K562 (cell line): ENCODE results near the gene ZNF322. TPM values are rescaled to one million over a fixed set of nuclear protein-coding genes. Genes with fewer than 3 reads are reported as not detected.
A peak's percentile ranks its signal among the peaks of the same experiment; 100 is the strongest.

Source experiments
- ARNT ChIP-seq, 2 experiments: fragments of 450-650 bp; IDR thresholded peaks; 2 replicates each; pipeline ENCODE4 v1.6.1; 2016; ENCODE audit warnings: mild to moderate bottlenecking in 1 of 2
- ELF4 ChIP-seq: fragments of 450-650 bp; formaldehyde crosslinking; IDR thresholded peaks from 2 replicates; pipeline ENCODE4 v1.4.0; 2022; ENCODE audit warnings: missing genetic modification characterization
- ETV1 ChIP-seq: fragments of 450-650 bp; conservative IDR thresholded peaks from 2 replicates; pipeline ENCODE4 v1.6.1; 2016; ENCODE audit warnings: missing genetic modification characterization, control low read depth, low read depth, missing compliant biosample characterization
- HSF4 ChIP-seq: fragments of 250-450 bp; sonication (Bioruptor Pico); IDR thresholded peaks from 2 replicates; pipeline ENCODE4 v2.1.2; 2022; ENCODE audit warnings: mild to moderate bottlenecking, moderate library complexity, borderline replicate concordance
- IRF2 ChIP-seq: sonication (generic); formaldehyde crosslinking; IDR thresholded peaks from 2 replicates; pipeline ENCODE4 v1.8.1; 2022; ENCODE audit warnings: mild to moderate bottlenecking, missing genetic modification reagents
- MEIS2 ChIP-seq: fragments of 450-650 bp; IDR thresholded peaks from 2 replicates; pipeline ENCODE4 v1.6.1; 2014; ENCODE audit warnings: mild to moderate bottlenecking; ENCODE audit not compliant: partially characterized antibody
- POLR3A ChIP-seq: IDR thresholded peaks from 2 replicates; pipeline ENCODE4 v1.6.1; 2011; ENCODE audit warnings: borderline replicate concordance, mild to moderate bottlenecking, moderate library complexity; ENCODE audit not compliant: insufficient read length, insufficient read depth; ENCODE audit errors: extremely low read depth
- SAFB ChIP-seq: fragments of 200-400 bp; formaldehyde crosslinking; IDR thresholded peaks from 2 replicates; pipeline ENCODE4 v1.6.1; 2017; ENCODE audit warnings: low read depth, low read length, borderline replicate concordance
- STAT5A ChIP-seq: IDR thresholded peaks from 2 replicates; pipeline ENCODE4 v1.6.1; 2012; ENCODE audit warnings: low read length, inconsistent platforms, borderline replicate concordance
- THRAP3 ChIP-seq: fragments of 450-650 bp; IDR thresholded peaks from 2 replicates; pipeline ENCODE4 v1.6.1; 2016; ENCODE audit warnings: mild to moderate bottlenecking, inconsistent platforms, borderline replicate concordance
- ZNF436 ChIP-seq: fragments of 250-450, 450-650 bp; sonication (Bioruptor Pico); formaldehyde crosslinking; IDR thresholded peaks from 2 replicates; pipeline ENCODE4 v1.7.0; 2020; ENCODE audit warnings: mild to moderate bottlenecking
- polyA plus RNA-seq, 8 experiments: library from polyadenylated mRNA; depleted of rRNA in 4 of 8; stranded (reverse) in 5 of 8; unstranded in 3 of 8; fragments of >200 nt; fragmentation: Nextera tagmentation in 2 of 8; fragmentation: Illumina TruSeq in 1 of 8; extraction: Ambion mirVana in 2 of 8; extraction: Trizol in 1 of 8; gene quantifications; 2 replicates each; pipeline versions ENCODE4 v1.2.1 to v1.2.3, GENCODE V29; 2011 to 2014; ENCODE audit warnings: inconsistent platforms in 1 of 8, missing spikeins in 1 of 8
- total RNA-seq, 7 experiments: library from RNA; depleted of rRNA in 6 of 7; stranded (reverse); fragments of >200 nt in 6 of 7; fragmentation: Illumina TruSeq in 2 of 7; extraction: Trizol in 2 of 7; gene quantifications; 2 replicates each; pipeline versions ENCODE4 v1.2.1 to v1.2.3, GENCODE V29; 2011 to 2021; ENCODE audit warnings: low replicate concordance in 1 of 7
- TF ChIP-seq, protein P1 (sequence below): IDR thresholded peaks from 3 replicates; pipeline ENCODE4 v1.6.1; 2011; ENCODE audit warnings: borderline replicate concordance, mild to moderate bottlenecking, moderate library complexity; ENCODE audit not compliant: insufficient read length; ENCODE audit errors: extremely low read depth
- TF ChIP-seq, protein P2 (sequence below): sonication (generic); formaldehyde crosslinking; IDR thresholded peaks from 2 replicates; pipeline ENCODE4 v1.8.1; 2023; ENCODE audit warnings: mild to moderate bottlenecking, missing genetic modification reagents
- TF ChIP-seq, protein P3 (sequence below): fragments of 450-650 bp; IDR thresholded peaks from 2 replicates; pipeline ENCODE4 v1.6.1; 2016; ENCODE audit warnings: low read depth, mild to moderate bottlenecking, moderate library complexity
- TF ChIP-seq, protein P4 (sequence below): sonication (generic); formaldehyde crosslinking; IDR thresholded peaks from 2 replicates; pipeline ENCODE4 v1.8.0; 2023; ENCODE audit warnings: missing genetic modification reagents, mild to moderate bottlenecking, borderline replicate concordance

ZNF322 gene
- total and polyA plus RNA-seq, 9 of the 15 experiments (the other 6 are each of a cell fraction or from before 2014, with no cell fraction given) = 4.7 to 31.2 (median 18.7) TPM

DNA sequence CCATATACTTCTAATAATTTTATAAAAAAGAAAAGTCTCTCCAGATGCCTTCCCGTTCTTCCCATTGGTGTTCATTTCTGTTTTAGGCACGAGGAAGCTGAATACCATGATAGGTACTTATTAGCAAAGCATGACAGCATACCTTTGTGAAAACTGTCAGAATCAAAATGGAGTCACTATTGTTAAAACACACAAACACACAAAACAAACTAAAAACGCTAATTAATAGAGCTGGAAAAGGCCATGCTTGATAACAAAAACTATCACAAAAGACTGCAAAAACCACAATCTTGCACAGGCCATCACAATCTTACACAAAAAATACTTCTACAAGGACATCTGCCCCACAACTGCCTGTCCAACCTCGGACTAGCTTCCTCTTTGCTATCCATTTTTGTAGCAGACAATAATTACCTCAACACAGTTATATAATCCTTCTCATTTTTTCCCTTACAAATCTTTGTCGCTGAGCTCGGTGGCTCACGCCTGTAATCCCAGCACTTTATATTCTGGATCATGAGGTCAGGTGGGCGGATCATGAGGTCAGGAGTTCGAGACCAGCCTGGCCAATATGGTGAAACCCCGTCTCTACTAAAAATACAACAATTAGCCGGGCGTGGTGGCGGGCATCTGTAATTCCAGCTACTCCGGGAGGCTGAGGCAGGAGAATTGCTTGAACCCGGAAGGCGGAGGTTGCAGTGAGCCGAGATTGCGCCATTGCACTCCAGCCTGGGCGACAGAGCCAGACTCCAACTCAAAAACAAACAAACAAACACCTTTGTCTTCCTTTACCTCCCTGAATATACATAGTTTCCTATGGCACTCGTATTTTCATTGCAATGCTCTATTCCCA, 66.0 kb downstream of the ZNF322 start (continued):
- TF ChIP-seq, protein P1, sequence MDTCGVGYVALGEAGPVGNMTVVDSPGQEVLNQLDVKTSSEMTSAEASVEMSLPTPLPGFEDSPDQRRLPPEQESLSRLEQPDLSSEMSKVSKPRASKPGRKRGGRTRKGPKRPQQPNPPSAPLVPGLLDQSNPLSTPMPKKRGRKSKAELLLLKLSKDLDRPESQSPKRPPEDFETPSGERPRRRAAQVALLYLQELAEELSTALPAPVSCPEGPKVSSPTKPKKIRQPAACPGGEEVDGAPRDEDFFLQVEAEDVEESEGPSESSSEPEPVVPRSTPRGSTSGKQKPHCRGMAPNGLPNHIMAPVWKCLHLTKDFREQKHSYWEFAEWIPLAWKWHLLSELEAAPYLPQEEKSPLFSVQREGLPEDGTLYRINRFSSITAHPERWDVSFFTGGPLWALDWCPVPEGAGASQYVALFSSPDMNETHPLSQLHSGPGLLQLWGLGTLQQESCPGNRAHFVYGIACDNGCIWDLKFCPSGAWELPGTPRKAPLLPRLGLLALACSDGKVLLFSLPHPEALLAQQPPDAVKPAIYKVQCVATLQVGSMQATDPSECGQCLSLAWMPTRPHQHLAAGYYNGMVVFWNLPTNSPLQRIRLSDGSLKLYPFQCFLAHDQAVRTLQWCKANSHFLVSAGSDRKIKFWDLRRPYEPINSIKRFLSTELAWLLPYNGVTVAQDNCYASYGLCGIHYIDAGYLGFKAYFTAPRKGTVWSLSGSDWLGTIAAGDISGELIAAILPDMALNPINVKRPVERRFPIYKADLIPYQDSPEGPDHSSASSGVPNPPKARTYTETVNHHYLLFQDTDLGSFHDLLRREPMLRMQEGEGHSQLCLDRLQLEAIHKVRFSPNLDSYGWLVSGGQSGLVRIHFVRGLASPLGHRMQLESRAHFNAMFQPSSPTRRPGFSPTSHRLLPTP = peak; percentile 55
- TF ChIP-seq ELF4 (CRISPR knock-in tag) (0 out of 2 replicates have a peak, but pooled peaks have one; percentile 62), ZNF436 (CRISPR knock-in tag) (no peak), IRF2 (CRISPR knock-in tag) (no peak), HSF4 (CRISPR knock-in tag) (peak; percentile 32; the same call in 1 of the 2 replicates), STAT5A (no peak), MEIS2 (no peak), SAFB (no peak), ARNT (IDR thresholded peaks at IDR 0.05) (no peak), POLR3A (no peak), ETV1 (tag) (no peak), THRAP3 (peak; percentile 64; the same call in 1 of the 2 replicates)
- TF ChIP-seq, protein P2, sequence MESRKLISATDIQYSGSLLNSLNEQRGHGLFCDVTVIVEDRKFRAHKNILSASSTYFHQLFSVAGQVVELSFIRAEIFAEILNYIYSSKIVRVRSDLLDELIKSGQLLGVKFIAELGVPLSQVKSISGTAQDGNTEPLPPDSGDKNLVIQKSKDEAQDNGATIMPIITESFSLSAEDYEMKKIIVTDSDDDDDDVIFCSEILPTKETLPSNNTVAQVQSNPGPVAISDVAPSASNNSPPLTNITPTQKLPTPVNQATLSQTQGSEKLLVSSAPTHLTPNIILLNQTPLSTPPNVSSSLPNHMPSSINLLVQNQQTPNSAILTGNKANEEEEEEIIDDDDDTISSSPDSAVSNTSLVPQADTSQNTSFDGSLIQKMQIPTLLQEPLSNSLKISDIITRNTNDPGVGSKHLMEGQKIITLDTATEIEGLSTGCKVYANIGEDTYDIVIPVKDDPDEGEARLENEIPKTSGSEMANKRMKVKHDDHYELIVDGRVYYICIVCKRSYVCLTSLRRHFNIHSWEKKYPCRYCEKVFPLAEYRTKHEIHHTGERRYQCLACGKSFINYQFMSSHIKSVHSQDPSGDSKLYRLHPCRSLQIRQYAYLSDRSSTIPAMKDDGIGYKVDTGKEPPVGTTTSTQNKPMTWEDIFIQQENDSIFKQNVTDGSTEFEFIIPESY (CRISPR knock-in tag) = peak; percentile 79
- TF ChIP-seq, protein P3, sequence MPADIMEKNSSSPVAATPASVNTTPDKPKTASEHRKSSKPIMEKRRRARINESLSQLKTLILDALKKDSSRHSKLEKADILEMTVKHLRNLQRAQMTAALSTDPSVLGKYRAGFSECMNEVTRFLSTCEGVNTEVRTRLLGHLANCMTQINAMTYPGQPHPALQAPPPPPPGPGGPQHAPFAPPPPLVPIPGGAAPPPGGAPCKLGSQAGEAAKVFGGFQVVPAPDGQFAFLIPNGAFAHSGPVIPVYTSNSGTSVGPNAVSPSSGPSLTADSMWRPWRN = no peak
- TF ChIP-seq, protein P4, sequence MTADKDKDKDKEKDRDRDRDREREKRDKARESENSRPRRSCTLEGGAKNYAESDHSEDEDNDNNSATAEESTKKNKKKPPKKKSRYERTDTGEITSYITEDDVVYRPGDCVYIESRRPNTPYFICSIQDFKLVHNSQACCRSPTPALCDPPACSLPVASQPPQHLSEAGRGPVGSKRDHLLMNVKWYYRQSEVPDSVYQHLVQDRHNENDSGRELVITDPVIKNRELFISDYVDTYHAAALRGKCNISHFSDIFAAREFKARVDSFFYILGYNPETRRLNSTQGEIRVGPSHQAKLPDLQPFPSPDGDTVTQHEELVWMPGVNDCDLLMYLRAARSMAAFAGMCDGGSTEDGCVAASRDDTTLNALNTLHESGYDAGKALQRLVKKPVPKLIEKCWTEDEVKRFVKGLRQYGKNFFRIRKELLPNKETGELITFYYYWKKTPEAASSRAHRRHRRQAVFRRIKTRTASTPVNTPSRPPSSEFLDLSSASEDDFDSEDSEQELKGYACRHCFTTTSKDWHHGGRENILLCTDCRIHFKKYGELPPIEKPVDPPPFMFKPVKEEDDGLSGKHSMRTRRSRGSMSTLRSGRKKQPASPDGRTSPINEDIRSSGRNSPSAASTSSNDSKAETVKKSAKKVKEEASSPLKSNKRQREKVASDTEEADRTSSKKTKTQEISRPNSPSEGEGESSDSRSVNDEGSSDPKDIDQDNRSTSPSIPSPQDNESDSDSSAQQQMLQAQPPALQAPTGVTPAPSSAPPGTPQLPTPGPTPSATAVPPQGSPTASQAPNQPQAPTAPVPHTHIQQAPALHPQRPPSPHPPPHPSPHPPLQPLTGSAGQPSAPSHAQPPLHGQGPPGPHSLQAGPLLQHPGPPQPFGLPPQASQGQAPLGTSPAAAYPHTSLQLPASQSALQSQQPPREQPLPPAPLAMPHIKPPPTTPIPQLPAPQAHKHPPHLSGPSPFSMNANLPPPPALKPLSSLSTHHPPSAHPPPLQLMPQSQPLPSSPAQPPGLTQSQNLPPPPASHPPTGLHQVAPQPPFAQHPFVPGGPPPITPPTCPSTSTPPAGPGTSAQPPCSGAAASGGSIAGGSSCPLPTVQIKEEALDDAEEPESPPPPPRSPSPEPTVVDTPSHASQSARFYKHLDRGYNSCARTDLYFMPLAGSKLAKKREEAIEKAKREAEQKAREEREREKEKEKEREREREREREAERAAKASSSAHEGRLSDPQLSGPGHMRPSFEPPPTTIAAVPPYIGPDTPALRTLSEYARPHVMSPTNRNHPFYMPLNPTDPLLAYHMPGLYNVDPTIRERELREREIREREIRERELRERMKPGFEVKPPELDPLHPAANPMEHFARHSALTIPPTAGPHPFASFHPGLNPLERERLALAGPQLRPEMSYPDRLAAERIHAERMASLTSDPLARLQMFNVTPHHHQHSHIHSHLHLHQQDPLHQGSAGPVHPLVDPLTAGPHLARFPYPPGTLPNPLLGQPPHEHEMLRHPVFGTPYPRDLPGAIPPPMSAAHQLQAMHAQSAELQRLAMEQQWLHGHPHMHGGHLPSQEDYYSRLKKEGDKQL = no peak
